GM23248 (cell line): ENCODE measurements around the gene MILR1.

Experiments used
- EZH2 ChIP-seq: fragments of 200-600 bp; sonication (generic); IDR thresholded peaks from 2 replicates; pipeline ENCODE4 v1.6.1; 2018; ENCODE audit warnings: antibody characterized with exemption, mild to moderate bottlenecking; ENCODE audit not compliant: insufficient read depth, poor library complexity, severe bottlenecking
- EZH2phosphoT487 ChIP-seq: fragments of 200-600 bp; sonication (generic); IDR thresholded peaks from 2 replicates; pipeline ENCODE4 v1.6.1; 2018; ENCODE audit warnings: antibody characterized with exemption, moderate library complexity, mild to moderate bottlenecking, low read depth; ENCODE audit not compliant: insufficient read depth

- no peak for TF ChIP-seq EZH2
- no peak for TF ChIP-seq EZH2phosphoT487
Observed at GRCh38 chr17:64470625-64471024, 21.7 kb downstream of the MILR1 start.
